H9 (cell line): ENCODE measurements around the gene LCE4A. TPM values are rescaled to one million over a fixed set of nuclear protein-coding genes. Genes with fewer than 3 reads are reported as not detected.
"Not testable (repeated sequence)": the region's sequence is repeated elsewhere in the genome, so short reads cannot be mapped to it uniquely, and the experiment has no call there.

Experiments used
- DNase-seq: peaks from one replicate; pipeline ENCODE4 v3.0.0-alpha.2; 2017
- H2AFZ ChIP-seq: one replicate; pipeline ENCODE4 v1.6.1; 2013; ENCODE audit warnings: mild to moderate bottlenecking, low read length, control low read depth, moderate library complexity
- H2AK5ac ChIP-seq: 2 replicates; pipeline ENCODE4 v1.6.1; 2013; ENCODE audit warnings: low read length, control low read depth, mixed read lengths; ENCODE audit not compliant: insufficient read length
- H2BK120ac ChIP-seq: one replicate; pipeline ENCODE4 v1.6.1; 2013; ENCODE audit warnings: low read depth, mild to moderate bottlenecking, low read length, control low read depth, inconsistent platforms; ENCODE audit not compliant: poor library complexity, severe bottlenecking
- H2BK12ac ChIP-seq: 2 replicates; pipeline ENCODE4 v1.6.1; 2013; ENCODE audit warnings: low read length, control low read depth, mixed read lengths, low read depth; ENCODE audit not compliant: insufficient read length
- H2BK15ac ChIP-seq: 2 replicates; pipeline ENCODE4 v1.6.1; 2013; ENCODE audit warnings: low read depth, low read length, control low read depth
- H2BK20ac ChIP-seq: one replicate; pipeline ENCODE4 v1.6.1; 2013; ENCODE audit warnings: low read depth, mild to moderate bottlenecking, low read length, control low read depth, inconsistent platforms; ENCODE audit not compliant: poor library complexity, severe bottlenecking
- H2BK5ac ChIP-seq: 2 replicates; pipeline ENCODE4 v1.6.1; 2013; ENCODE audit warnings: low read length, control low read depth, mixed read lengths; ENCODE audit not compliant: insufficient read length
- H3K14ac ChIP-seq: 2 replicates; pipeline ENCODE4 v1.6.1; 2013; ENCODE audit warnings: low read length, control low read depth; ENCODE audit not compliant: insufficient read depth
- H3K18ac ChIP-seq: 2 replicates; pipeline ENCODE4 v1.6.1; 2013; ENCODE audit warnings: low read depth, mild to moderate bottlenecking, mixed read lengths, low read length, control low read depth; ENCODE audit not compliant: insufficient read length
- H3K23ac ChIP-seq: 2 replicates; pipeline ENCODE4 v1.6.1; 2013; ENCODE audit warnings: low read length, control low read depth, mixed read lengths, low read depth; ENCODE audit not compliant: insufficient read length
- H3K23me2 ChIP-seq: 2 replicates; pipeline ENCODE4 v1.6.1; 2013; ENCODE audit warnings: low read depth, mild to moderate bottlenecking, mixed read lengths, low read length, control low read depth; ENCODE audit not compliant: insufficient read length, poor library complexity, severe bottlenecking
- H3K27ac ChIP-seq: 2 replicates; pipeline ENCODE4 v1.5.1; 2013; ENCODE audit warnings: low read length, control low read depth, mixed read lengths, low read depth; ENCODE audit not compliant: insufficient read length
- H3K27me3 ChIP-seq: 2 replicates; pipeline ENCODE4 v1.6.1; 2013; ENCODE audit warnings: low read length, control low read depth, inconsistent platforms; ENCODE audit not compliant: insufficient read depth
- H3K4ac ChIP-seq: 2 replicates; pipeline ENCODE4 v1.6.1; 2013; ENCODE audit warnings: low read depth, mild to moderate bottlenecking, control low read depth, inconsistent platforms, low read length, moderate library complexity
- H3K4me1 ChIP-seq: 2 replicates; pipeline ENCODE4 v1.6.1; 2013; ENCODE audit warnings: low read length, control low read depth, inconsistent platforms; ENCODE audit not compliant: insufficient read depth
- H3K4me2 ChIP-seq: 2 replicates; pipeline ENCODE4 v1.6.1; 2013; ENCODE audit warnings: low read length, control low read depth, mixed read lengths; ENCODE audit not compliant: insufficient read length, insufficient read depth
- H3K56ac ChIP-seq: 2 replicates; pipeline ENCODE4 v1.6.1; 2013; ENCODE audit warnings: low read depth, mild to moderate bottlenecking, mixed read lengths, low read length, control low read depth; ENCODE audit not compliant: insufficient read length
- H3K79me1 ChIP-seq: 2 replicates; pipeline ENCODE4 v1.6.1; 2013; ENCODE audit warnings: low read depth, mild to moderate bottlenecking, moderate library complexity, low read length, control low read depth, inconsistent platforms; ENCODE audit not compliant: insufficient read depth, poor library complexity, severe bottlenecking
- H3K79me2 ChIP-seq: 2 replicates; pipeline ENCODE4 v1.6.1; 2013; ENCODE audit warnings: low read length, control low read depth, inconsistent platforms; ENCODE audit not compliant: insufficient read depth
- H3K9ac ChIP-seq: 2 replicates; pipeline ENCODE4 v1.6.1; 2013; ENCODE audit warnings: low read length, control low read depth, mixed read lengths; ENCODE audit not compliant: insufficient read length; ENCODE audit errors: extremely low read depth
- H3K9me3 ChIP-seq: one replicate; pipeline ENCODE4 v1.6.1; 2013; ENCODE audit warnings: low read depth, low read length, inconsistent platforms; ENCODE audit not compliant: control insufficient read depth
- H3T11ph ChIP-seq: one replicate; pipeline ENCODE4 v1.6.1; 2013; ENCODE audit warnings: mild to moderate bottlenecking, low read length, control low read depth, inconsistent platforms
- H4K20me1 ChIP-seq: one replicate; pipeline ENCODE4 v1.6.1; 2013; ENCODE audit not compliant: control insufficient read depth, insufficient read length, insufficient read depth
- H4K5ac ChIP-seq: 2 replicates; pipeline ENCODE4 v1.6.1; 2013; ENCODE audit warnings: low read depth, mild to moderate bottlenecking, mixed read lengths, low read length, control low read depth; ENCODE audit not compliant: insufficient read length
- H4K8ac ChIP-seq: replicated peaks from 2 replicates; pipeline ENCODE4 v1.6.1; 2013; ENCODE audit warnings: low read length, control low read depth, mixed read lengths, low read depth; ENCODE audit not compliant: insufficient read length
- H4K91ac ChIP-seq: 2 replicates; pipeline ENCODE4 v1.6.1; 2013; ENCODE audit warnings: low read depth, mild to moderate bottlenecking, moderate library complexity, mixed read lengths, low read length, control low read depth; ENCODE audit not compliant: insufficient read length
- H3K27ac Mint-ChIP-seq, 3 experiments: 2 replicates in 2 of 3; 3 replicates in 1 of 3; pipeline ENCODE4 v1.8.0; 2020 to 2021; ENCODE audit warnings: mixed read lengths in 3 of 3, mild to moderate bottlenecking in 1 of 3, moderate library complexity in 1 of 3
- H3K27me3 Mint-ChIP-seq: 2 replicates; pipeline ENCODE4 v1.8.0; 2021; ENCODE audit warnings: low read depth, mild to moderate bottlenecking, moderate library complexity, mixed read lengths
- H3K36me3 Mint-ChIP-seq, 3 experiments: 2 replicates in 2 of 3; 3 replicates in 1 of 3; pipeline ENCODE4 v1.8.0; 2020 to 2021; ENCODE audit warnings: low read depth in 3 of 3, mixed read lengths in 3 of 3; ENCODE audit not compliant: insufficient read depth in 1 of 3
- H3K4me1 Mint-ChIP-seq, 2 experiments: 2 replicates each; pipeline ENCODE4 v1.8.0; 2020; ENCODE audit warnings: mixed read lengths in 2 of 2
- H3K4me3 Mint-ChIP-seq, 2 experiments: 2 replicates in 1 of 2; 3 replicates in 1 of 2; pipeline ENCODE4 v1.8.0; 2020 to 2021; ENCODE audit warnings: mild to moderate bottlenecking in 2 of 2, mixed read lengths in 2 of 2, moderate library complexity in 1 of 2
- H3K9me3 Mint-ChIP-seq, 2 experiments: 2 replicates in 1 of 2; 3 replicates in 1 of 2; pipeline ENCODE4 v1.8.0; 2020; ENCODE audit warnings: mild to moderate bottlenecking in 2 of 2, mixed read lengths in 2 of 2, moderate library complexity in 1 of 2
- WGBS: extraction: QIAGEN DNeasy Blood & Tissue Kit; methylation state at CpG from one replicate; pipeline ENCODE4 v1.1.7; 2013; ENCODE audit warnings: missing lambda C conversion rate, low lambda C conversion rate, mixed read lengths; ENCODE audit not compliant: insufficient read length; ENCODE audit errors: extremely low coverage; 5-methylcytosine and 5-hydroxymethylcytosine counted together
- total RNA-seq: library from RNA; stranded (reverse); gene quantifications from 2 replicates; pipeline ENCODE4 v1.2.1, GENCODE V29; 2021
- TF ChIP-seq, protein P1 (sequence below): fragments of 200-600 bp; sonication (generic); conservative IDR thresholded peaks from 3 replicates; pipeline ENCODE4 v1.8.0; 2021; ENCODE audit warnings: antibody characterized with exemption, mild to moderate bottlenecking

The LCE4A gene
- total RNA-seq, 1 experiment from 2014 or later: not detected

DNA sequence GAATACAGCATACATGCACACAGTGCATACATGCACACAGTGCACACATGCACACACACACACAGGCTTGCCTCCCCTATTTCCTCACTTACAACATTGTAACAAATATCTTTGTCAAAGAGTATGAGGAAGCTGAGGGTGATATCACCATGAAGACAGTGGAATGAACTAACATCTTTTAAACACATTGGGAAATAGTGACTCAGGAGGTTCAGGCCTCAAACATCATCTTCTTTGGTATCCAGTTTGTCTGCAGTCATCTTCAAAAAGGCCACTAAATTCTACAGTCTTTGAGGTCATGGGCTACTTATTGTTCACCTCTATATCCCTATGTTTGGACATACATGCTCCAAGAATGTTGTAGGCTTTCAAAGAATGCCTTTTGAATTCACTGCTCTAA is 24.1 kb upstream of the LCE4A start:
- Histone ChIP-seq H3K14ac (no peak overlapping the region), H2BK15ac (no peak overlapping the region), H3K4me2 (no peak overlapping the region), H3K4me1 (no peaks in the 10 kb centered on the region), H3K9me3 (peaks cover 96% of the 10 kb centered on the region), H4K91ac (no peak overlapping the region), H3K79me2 (no peaks in the 10 kb centered on the region), H3K79me1 (no peaks in the 10 kb centered on the region), H2BK120ac (no peak overlapping the region), H3K23me2 (no peaks in the 10 kb centered on the region), H2AK5ac (no peak overlapping the region), H4K20me1 (no peaks in the 10 kb centered on the region), H4K8ac (no peak overlapping the region), H3K18ac (no peak overlapping the region), H3T11ph (no peak overlapping the region), H3K9ac (no peak overlapping the region), H2BK5ac (no peak overlapping the region), H2BK12ac (no peak overlapping the region), H2AFZ (no peak overlapping the region), H3K23ac (no peak overlapping the region), H3K27me3 (no peaks in the 10 kb centered on the region), H4K5ac (no peak overlapping the region), H3K4ac (no peak overlapping the region), H3K27ac (no peak overlapping the region), H3K56ac (no peak overlapping the region), H2BK20ac (no peak overlapping the region)
- no peak overlapping the region for H3K27ac Mint-ChIP-seq
- H3K9me3 Mint-ChIP-seq: peaks cover 94 to 97% of the 10 kb centered on the region in 2 experiments
- H3K27me3 Mint-ChIP-seq: no peaks in the 10 kb centered on the region; the same call in 1 of the 2 replicates
- H3K36me3 Mint-ChIP-seq: peaks cover 0 to 35% (median 18%) of the 10 kb centered on the region in 3 experiments; a peak in 5 of 7 replicates
- H3K4me1 Mint-ChIP-seq: no peaks in the 10 kb centered on the region
- no peak for DNase-seq
- H3K4me3 Mint-ChIP-seq: no peak overlapping the region
- TF ChIP-seq, protein P1, sequence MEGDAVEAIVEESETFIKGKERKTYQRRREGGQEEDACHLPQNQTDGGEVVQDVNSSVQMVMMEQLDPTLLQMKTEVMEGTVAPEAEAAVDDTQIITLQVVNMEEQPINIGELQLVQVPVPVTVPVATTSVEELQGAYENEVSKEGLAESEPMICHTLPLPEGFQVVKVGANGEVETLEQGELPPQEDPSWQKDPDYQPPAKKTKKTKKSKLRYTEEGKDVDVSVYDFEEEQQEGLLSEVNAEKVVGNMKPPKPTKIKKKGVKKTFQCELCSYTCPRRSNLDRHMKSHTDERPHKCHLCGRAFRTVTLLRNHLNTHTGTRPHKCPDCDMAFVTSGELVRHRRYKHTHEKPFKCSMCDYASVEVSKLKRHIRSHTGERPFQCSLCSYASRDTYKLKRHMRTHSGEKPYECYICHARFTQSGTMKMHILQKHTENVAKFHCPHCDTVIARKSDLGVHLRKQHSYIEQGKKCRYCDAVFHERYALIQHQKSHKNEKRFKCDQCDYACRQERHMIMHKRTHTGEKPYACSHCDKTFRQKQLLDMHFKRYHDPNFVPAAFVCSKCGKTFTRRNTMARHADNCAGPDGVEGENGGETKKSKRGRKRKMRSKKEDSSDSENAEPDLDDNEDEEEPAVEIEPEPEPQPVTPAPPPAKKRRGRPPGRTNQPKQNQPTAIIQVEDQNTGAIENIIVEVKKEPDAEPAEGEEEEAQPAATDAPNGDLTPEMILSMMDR: no peak

- H3K27ac ChIP-seq, H3K4me1 Mint-ChIP-seq, H2BK15ac ChIP-seq, H3K27me3 Mint-ChIP-seq, H3K79me1 ChIP-seq, H2BK120ac ChIP-seq, H4K8ac ChIP-seq, H3K14ac ChIP-seq, H2BK20ac ChIP-seq, H3K4me1 ChIP-seq, H3K4ac ChIP-seq, H3K23me2 ChIP-seq, H3K27ac Mint-ChIP-seq, H3K4me3 Mint-ChIP-seq, H3K23ac ChIP-seq, H2BK12ac ChIP-seq, H4K91ac ChIP-seq, H2BK5ac ChIP-seq, H3K79me2 ChIP-seq, DNase-seq, H3K4me2 ChIP-seq, H2AFZ ChIP-seq, H3K9ac ChIP-seq, H3T11ph ChIP-seq, H3K18ac ChIP-seq, H3K27me3 ChIP-seq, H4K20me1 ChIP-seq, H3K56ac ChIP-seq, H4K5ac ChIP-seq, H2AK5ac ChIP-seq: not testable (repeated sequence)
- peaks cover 0 to 37% (median 19%) of the 10 kb centered on the region in 3 experiments; a peak in 5 of 7 replicates for H3K36me3 Mint-ChIP-seq
- peaks cover 94 to 97% of the 10 kb centered on the region in 2 experiments for H3K9me3 Mint-ChIP-seq
- peaks cover 77% of the 10 kb centered on the region for H3K9me3 ChIP-seq
- WGBS: no CpG with 5 or more reads among the region's 4 CpGs
These were observed 22.1 kb upstream of the LCE4A start, which contains the start of gene LCE2B for GRCh38 chr1:152685823-152686222. Gene LCE2B, plus strand, starts transcription at chr1:152686123. Its CDS starts 721 bp downstream, at chr1:152686844.
